ENCODE measurements around the gene FNBP1.

DNA sequence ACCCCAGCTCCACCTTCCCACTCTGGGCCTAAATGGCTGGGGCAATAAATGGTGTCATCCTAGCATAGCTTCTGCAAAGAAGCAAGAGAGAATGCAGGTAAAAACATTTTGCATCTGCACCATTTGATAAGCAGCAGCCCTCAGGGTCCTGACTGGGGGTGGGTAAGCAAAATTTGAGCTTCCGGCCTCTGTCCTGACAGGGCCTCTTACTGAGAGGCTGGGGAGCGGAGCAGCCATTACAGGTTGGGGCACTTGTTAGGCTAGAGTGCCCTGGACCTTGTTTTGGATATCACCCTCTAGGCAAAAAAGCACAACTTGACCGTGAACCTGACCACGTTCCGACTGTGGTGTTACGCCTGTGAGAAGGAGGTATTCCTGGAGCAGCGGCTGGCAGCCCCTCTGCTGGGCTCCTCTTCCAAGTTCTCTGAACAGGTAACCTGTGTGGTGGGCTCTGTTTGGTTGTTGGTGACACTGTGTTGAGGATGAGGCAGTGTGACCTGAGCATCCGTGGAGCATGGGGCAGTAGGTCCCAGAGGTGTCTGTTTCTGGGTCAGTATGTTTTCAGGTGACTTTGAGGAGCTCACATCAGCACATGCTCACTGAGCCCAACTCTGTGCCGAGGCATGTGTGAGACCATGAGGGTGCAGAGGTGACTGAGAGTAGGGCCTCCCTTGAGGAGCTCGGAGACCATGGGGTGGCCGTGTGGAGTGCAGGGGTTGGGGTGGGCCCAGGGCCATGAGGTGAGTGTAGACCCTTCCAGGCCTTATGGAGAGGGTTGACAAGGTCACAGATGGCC lies 184.6 kb downstream of the FNBP1 start:
- TF ChIP-seq, protein P1, sequence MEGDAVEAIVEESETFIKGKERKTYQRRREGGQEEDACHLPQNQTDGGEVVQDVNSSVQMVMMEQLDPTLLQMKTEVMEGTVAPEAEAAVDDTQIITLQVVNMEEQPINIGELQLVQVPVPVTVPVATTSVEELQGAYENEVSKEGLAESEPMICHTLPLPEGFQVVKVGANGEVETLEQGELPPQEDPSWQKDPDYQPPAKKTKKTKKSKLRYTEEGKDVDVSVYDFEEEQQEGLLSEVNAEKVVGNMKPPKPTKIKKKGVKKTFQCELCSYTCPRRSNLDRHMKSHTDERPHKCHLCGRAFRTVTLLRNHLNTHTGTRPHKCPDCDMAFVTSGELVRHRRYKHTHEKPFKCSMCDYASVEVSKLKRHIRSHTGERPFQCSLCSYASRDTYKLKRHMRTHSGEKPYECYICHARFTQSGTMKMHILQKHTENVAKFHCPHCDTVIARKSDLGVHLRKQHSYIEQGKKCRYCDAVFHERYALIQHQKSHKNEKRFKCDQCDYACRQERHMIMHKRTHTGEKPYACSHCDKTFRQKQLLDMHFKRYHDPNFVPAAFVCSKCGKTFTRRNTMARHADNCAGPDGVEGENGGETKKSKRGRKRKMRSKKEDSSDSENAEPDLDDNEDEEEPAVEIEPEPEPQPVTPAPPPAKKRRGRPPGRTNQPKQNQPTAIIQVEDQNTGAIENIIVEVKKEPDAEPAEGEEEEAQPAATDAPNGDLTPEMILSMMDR (IDR thresholded peaks at IDR 0.05) = no peak
- TF ChIP-seq POLR2A (IDR thresholded peaks at IDR 0.05) = no peak

Measured in lower leg skin (tissue), 3 donors.